Fibroblast of mammary gland (primary cell): ENCODE measurements around the gene GSDMA.
A peak's percentile ranks its signal among the peaks of the same experiment; 100 is the strongest.

Source experiments
- DNase-seq: peaks from one replicate; pipeline ENCODE4 v3.0.0-alpha.2; 2010; ENCODE audit warnings: low read depth
- H3K4me3 ChIP-seq: 2 replicates; pipeline ENCODE4 v1.5.1; 2011; ENCODE audit warnings: low read depth, mild to moderate bottlenecking, low read length, moderate library complexity; ENCODE audit not compliant: control insufficient read depth
- CTCF ChIP-seq: conservative IDR thresholded peaks from 2 replicates; pipeline ENCODE4 v1.5.1; 2011; ENCODE audit warnings: low read depth, low read length, inconsistent platforms; ENCODE audit not compliant: control insufficient read depth, insufficient read depth

The GSDMA gene

GRCh38 chr17:39929646-39930407 is 33.0 kb upstream of the GSDMA start:
- DNase-seq, result peak; percentile 77
- no peak for TF ChIP-seq CTCF
- no peak overlapping the region for H3K4me3 ChIP-seq

- no peak overlapping the region for H3K4me3 ChIP-seq
- TF ChIP-seq CTCF, result no peak
- DNase-seq, result no peak
Measured at GRCh38 chr17:39933912-39934311, 28.9 kb upstream of the GSDMA start.

GRCh38 chr17:39934324-39934723 is 28.5 kb upstream of the GSDMA start:
- TF ChIP-seq CTCF, result no peak
- DNase-seq, result no peak
- H3K4me3 ChIP-seq, result no peak overlapping the region

- peak; percentile 41 for DNase-seq
- no peak overlapping the region for H3K4me3 ChIP-seq
- TF ChIP-seq CTCF, result no peak
Measured at GRCh38 chr17:39935909-39936308, 26.9 kb upstream of the GSDMA start.

GRCh38 chr17:39937447-39937846 is 25.4 kb upstream of the GSDMA start:
- TF ChIP-seq CTCF, result no peak
- DNase-seq, result no peak
- no peak overlapping the region for H3K4me3 ChIP-seq

GRCh38 chr17:39938140-39938869 is 24.5 kb upstream of the GSDMA start:
- no peak for DNase-seq
- H3K4me3 ChIP-seq, result no peak overlapping the region
- TF ChIP-seq CTCF, result no peak
